GM21825 (cell line): ENCODE results near the gene PTP4A1.
"Not testable (repeated sequence)": the region's sequence is repeated elsewhere in the genome, so short reads cannot be mapped to it uniquely, and the experiment has no call there.

Experiments used
- ATAC-seq: cut with Tn5 transposase; IDR thresholded peaks from one replicate; pipeline ENCODE4 v1.9.1; 2021; ENCODE audit warnings: mild to moderate bottlenecking, moderate library complexity; ENCODE audit not compliant: unreplicated experiment

PTP4A1 gene

DNA sequence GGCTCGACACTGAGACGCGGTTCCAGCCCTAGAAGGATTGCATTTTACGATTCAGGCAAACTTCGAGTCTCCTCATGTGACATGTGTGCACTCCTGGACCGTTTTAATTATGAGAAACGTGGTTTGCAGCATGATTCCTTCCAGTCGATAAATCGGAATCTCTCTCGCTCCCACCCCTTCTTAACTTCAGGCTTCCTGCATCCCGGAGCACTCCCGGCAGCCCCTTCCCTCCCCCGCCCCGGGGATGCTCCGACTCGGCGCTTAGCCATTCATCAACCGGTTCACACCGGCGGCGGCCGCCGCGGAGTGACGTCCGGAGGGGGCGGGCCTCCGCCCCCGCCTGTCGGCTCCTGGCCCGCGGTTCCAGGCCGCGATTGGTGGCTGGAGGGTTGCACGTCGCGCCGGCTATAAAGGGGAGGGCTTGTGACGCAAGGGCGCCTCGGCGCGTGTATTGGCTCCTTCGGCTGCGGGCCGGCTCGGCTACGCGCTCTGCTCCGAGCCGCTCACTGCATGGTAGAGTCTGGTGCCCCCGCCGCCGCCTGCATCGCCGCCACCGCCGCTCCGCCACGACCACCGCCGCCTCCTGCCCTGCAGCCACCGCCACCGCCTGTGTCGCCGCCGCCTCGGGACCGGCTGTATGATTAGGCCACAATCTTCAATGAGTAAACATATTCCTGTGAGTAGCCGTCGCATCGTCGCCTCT lies at the start of gene PTP4A1, which contains the start of gene LOC128125822:
Gene PTP4A1, plus strand, starts transcription at position 437 of the 703 bp plus-strand sequence. CDS start 4,401 bp downstream, outside the sequence.
Gene LOC128125822, plus strand, starts transcription at position 437 of the 703 bp plus-strand sequence.
- ATAC-seq, result peak; percentile 94

DNA sequence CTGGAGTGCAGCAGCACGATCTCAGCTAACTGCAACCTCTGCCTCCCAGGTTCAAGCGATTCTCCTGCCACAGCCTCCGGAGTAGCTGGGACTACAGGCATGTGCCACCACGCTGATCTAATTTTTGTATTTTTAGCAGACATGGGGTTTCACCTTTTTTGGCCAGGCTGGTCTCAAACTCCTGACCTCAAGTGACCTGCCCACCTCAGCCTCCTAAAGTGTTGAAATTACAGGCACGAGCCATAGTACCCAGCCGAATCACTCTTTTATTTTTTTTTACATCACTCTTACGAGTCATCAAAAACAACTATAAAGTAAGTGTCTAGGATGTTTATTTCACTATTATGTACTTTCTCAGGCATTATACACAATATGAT lies 49.4 kb upstream of the PTP4A1 start:
- ATAC-seq, result not testable (repeated sequence)

DNA sequence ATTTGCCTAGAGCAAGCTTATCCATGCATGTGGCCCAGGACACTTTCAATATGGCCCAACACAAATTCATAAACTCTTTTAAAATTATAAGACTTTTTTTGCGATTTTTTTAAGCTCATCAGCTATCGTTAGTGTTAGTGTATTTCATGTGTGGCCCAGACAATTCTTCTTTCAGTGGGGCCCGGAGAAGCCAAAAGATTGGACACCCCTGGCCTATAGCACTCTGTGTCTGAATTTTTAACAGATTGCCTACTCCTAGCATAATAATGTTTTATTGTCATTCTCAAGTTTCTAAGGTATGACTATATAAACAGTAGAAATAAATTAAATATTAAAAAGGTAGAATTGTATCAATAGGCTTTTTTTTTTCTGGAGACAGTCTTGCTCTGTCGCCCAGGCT lies 48.6 kb upstream of the PTP4A1 start:
- no peak for ATAC-seq

DNA sequence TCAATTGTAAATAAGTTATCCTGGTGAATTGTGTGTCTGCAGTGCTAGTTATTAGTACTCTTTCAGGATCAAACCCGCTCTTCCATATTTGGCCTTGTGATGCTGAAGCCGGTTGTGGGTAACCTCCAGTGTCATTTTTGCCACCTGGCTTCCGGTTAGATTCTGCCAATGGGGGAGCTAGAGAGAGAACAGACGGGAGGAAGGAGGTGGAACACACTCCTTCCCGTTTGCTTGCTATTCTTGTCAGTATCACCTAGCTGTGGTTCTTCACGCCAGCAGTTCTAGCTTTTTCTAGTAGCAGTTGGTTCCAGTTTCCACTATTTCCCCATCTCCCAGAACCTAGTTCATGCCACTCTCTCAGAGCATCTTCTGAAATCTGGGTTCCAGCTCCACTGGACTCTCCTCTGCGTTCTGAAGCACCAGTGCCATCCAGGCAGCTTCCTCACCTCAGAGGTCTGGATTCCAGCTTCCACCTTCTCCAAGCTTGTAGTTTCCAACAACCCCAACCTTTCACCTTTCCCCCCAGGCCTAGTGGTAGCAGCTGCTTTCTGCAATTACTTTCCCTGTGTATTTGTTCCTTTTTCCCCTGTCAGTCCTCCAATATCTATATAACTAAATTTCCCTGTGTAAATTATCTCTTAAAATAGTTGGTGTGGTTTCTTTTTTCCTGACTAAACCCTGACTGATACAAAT lies 46.9 kb upstream of the PTP4A1 start:
- ATAC-seq, result no peak

DNA sequence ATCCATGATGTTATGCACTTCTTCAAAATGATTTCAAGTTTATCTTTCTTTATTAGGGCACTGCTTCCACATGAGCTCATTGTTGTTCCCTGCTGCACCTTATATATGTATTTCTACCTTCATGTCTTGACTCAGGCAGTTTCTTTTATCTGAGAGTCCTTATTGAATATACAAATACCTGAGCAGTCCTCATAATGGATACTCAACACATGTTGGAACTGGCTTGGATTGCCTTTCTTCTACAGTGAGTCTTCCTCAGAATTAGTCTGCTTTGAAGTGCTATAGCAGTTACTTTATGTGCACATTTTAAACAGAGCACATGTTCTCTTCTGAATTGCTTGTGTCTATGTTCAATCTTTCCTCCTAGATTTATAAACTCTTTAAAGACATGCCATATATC lies 45.3 kb upstream of the PTP4A1 start:
- ATAC-seq, result no peak

DNA sequence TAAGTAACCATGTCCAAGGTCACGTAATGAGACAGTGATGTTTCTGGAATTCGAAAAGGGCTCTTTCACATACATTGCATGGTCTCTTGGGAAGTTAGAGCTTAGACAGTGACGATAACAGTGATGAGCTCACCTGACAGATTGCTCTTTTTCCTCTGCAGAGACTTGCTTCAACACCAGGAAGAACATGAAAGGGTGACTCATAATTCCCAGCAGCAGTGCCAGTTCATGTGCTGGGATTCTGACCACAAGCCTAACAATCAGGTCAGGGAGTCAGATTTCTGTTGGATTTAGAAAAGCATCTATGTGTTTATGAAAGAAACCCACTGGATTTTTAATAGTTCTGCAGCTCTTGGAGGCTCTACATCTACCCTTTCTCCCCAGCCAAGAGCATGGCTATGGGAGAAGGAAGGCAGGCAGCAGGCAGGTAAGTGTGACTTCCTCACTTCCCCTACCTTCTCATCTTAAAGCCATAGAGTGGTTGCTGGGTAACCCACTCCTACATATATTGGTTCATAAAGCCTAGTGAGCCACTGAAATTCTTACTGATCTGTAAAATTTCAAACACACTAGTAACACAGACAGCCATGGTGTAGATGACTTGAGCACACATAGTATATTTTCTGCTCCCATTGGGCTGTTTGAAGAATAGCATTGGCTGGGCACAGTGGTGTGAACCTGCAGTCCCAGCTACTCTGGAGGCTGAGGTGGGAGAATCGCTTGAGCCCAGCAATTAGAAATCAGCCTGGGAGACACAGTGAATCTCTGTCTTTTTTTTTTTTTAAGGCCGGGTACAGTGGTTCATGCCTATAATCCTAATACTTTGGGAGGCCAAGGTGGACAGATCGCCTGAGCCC lies 44.4 kb upstream of the PTP4A1 start:
- ATAC-seq, result no peak

DNA sequence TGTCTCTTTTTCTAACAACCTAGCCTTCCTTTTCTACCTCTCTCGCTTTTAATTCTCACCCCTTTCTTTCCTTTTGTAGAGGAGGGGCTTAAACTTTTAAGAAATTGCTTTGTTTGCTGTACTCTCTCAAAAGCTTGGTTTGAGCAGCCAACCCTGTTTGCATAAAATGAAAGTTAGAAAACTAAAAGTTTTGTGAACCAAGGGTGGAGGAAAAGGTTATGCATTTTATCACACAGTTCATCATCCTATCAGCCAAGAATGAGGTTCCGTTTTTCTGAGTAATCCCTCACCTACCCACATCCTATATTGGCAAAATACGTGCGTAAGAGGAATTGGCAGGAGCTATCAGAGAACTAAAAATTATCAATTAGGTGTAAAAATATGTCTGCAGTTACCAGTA lies 42.8 kb upstream of the PTP4A1 start:
- ATAC-seq, result no peak

DNA sequence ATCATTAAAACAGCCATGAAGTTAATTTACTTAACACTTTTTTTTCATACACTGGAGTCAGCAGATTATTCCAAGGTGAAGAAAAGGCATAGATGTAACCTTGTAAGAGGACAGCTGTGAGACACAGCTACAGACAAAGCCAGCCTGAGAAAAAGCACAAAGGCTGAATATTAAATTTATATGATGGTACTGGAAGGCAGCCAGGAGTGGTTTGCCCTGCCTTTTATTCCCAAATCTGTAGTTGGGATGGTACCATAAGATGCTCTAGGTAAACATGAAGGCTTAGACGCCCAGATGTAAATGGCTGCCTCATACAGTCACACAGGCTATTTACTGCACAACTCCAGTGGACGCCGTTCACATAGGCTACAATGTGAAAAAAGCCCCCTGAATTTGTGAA lies 42.1 kb upstream of the PTP4A1 start:
- ATAC-seq, result no peak

DNA sequence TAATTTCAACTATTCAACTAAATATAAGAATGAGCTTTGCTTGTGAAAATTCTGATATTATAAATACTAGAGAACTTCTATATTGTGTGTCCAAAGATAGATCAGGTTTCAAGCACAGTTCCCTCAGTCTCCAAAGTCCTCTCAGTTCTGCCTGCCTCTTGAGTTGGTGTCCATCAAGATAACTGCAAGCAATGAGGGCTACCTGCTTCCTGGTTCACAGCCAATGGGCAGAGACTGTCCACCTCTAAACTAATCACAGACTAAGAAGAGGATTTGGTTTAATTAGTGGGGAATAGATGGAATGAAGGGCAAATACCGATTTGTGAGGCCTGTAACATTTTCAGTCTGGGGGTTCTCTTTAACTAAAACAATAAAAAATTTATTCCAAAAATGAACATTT lies 41.3 kb upstream of the PTP4A1 start:
- no peak for ATAC-seq

DNA sequence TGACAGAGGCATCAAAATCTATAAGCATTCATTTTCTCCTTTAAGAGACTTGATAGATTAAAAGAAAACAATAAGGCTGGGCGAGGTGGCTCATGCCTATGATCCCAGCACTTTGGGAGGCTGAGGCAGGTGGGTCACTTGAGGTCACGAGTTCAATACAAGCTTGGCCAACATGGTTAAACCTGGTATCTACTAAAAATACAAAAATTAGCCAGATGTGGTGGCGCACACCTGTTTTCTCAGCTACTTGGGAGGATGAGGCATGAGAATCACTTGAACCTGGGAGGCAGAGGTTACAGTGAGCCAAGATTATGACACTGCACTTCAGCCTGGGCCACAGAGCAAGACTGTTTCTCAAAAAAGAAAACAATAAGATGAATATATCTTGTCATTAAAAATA lies 39.3 kb upstream of the PTP4A1 start:
- ATAC-seq, result no peak

DNA sequence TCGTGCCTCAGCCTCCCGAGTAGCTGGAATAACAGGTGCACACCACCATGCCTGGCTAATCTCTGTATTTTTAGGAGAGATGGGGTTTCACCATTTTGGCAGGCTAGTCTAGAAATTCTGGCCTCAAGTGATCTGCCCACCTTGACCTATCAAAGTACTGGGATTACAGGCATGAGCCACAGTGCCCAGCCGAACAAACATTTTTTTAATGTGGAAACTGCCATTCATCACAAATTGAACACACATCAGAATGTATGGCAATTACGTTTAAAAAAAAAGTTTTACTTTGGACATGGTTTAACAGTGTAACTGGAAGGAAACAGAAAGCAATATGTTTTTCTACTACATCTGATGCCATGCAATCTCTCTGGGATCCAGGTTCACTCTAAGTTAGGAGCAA lies 38.3 kb upstream of the PTP4A1 start:
- no peak for ATAC-seq

DNA sequence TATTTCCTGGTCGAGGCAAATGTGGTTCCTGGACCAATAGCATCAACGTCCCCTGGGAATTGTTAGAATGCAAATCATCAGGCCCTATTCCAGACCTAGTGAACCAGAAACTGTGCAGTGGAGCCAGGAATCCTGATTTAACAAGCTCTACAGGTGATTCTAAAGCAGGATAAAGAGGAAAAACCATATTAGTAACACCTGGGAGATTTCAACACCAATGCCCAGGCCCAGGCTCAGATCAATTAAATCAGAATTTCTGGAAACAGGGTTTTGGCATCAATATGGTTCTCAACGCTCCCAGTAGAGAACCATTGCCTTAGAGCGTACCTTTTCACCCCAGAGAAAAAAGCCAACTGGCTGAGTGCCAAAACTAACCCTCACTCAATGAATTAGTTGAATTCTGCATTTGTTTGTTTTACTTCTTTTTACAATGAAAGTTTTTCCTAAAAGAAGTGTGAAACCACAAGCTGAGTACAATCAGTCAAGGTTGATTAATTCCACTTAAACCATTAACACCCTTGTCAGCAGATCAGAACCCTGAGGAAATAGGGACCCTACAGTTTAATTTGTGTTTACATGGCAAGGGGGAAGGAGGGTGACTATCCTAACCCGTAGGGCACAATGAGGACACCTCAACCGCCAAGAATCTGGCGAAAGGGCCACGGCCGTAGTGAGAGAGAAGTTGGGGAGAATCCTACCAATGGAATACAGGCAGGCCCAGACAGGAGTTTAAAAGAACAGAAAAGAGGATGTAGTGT lies 34.9 kb upstream of the PTP4A1 start:
- peak; percentile 73 for ATAC-seq

DNA sequence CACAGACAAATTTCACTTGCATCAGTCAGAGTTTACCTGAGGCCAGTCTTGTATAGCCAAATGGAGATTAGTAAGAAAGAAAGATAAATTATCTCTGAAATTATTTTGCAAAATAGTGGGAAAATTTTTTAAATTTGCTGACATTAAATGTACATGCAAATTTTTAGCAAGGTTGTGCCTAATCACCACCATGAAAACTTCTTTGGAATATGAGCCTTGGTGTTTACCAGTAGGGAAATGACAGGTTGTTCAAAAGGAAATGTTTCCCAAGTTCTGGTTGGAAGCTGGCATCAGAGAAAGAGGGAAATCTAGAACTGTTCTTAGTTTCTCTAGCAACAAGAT lies 34.4 kb upstream of the PTP4A1 start:
- ATAC-seq, result no peak

DNA sequence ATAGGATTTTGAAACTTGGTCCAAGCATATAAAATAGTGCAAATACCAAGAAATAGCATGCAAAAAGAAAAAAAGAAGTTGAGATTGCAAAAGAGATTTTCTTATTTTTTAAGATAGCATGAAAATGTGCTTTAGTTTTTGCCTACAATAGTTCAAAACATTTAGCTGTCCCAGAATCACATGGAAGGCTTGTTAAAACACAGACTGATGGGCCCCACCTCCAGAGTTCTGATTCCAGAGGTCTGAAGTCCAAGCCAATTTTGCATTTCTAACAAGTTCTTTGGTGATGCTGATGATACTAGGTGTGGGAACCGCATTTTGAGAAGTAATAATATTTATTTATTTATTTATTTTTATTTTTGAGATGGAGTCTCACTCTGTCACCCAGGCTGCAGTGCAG lies 33.7 kb upstream of the PTP4A1 start:
- ATAC-seq, result no peak

DNA sequence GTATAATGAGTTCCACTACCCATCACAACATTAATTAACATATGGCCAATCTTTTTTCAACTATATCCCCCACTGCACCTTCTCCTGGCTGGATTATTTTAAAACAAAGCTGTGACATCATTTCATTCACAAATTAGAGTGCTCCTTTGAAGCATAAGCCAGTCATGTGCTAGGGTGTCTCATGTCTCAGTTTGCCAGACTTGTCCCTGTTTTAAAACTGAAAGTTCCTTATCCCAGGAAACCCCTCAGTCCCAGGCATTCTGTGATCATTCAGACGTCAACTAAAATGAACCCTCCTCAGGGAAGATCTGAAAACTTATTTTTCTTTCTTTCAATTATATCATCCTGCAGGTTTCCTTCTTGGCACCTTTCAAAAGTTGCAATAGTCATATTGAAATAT lies 29.3 kb upstream of the PTP4A1 start:
- ATAC-seq, result no peak

DNA sequence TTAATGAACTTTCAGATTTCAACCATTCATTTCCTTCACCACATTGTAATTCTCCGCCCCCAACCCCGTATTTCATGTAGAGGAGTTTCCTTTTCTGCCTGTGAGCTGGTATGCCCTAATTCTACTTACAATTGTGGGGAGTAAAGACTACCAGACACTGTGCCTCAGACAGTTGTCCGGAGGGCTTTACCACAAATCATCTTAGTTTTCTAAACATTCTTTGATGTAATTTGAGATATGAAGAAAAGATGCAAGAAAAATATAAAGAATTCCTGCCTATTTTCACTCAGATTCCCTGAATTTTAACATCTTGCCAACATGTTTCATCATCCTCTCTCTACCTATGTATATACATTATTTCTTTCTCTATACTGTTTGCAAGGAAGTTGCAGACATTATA lies 28.3 kb upstream of the PTP4A1 start:
- ATAC-seq, result no peak

DNA sequence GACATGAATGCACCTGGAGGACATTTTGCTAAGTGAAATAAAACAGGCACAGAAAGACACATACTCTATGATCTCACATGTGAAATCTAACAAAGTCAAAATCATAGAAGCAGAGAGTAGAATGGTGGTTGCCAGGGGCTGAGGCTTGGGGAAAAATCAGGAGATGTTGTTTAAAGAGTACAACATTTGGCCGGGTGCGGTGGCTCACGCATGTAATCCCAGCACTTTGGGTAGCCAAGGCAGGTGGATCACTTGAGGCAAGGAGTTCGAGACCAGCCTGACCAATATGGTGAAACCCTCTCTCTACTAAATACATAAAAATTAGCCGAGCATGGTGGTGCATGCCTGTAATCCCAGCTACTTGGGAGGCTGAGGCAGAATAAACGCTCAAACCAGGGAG lies 26.0 kb upstream of the PTP4A1 start:
- ATAC-seq, result no peak

DNA sequence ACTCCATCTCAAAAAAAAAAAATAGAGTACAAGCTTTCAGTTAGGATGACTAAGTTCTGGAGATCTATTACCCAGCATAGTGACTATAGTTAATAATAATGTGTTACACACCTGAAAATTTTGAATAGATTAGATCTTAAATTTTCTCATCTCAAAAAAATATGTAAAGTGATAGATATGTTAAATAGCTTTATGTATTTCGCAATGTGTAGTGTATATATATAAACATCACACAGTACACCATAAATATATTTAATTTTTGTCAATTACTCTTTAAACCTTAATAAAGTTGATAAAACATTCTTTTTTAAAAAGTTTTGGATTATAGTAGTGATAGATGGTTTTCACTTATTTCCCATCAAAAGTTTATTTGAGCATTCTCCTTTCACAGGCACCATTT lies 25.6 kb upstream of the PTP4A1 start:
- ATAC-seq, result no peak

DNA sequence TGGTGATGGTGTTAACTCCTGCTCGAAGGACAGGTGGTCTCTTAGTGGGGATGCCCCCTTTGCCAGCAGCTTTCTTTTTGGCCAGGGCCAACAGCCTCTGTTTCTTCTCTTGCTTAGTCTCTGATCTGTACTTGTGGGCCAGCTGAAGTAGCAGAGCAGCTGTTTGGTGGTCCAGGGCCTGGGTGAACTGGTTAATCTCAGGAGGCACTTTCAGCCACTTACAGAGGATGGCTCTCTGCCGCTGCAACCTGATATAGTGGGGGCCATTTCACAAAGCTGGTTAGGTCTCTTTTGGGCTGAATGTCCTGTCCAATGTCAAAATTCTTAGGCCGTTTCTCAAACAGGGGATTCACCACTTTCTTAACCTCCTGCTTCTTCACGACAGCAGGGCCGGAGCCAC lies 23.2 kb upstream of the PTP4A1 start:
- ATAC-seq, result no peak

DNA sequence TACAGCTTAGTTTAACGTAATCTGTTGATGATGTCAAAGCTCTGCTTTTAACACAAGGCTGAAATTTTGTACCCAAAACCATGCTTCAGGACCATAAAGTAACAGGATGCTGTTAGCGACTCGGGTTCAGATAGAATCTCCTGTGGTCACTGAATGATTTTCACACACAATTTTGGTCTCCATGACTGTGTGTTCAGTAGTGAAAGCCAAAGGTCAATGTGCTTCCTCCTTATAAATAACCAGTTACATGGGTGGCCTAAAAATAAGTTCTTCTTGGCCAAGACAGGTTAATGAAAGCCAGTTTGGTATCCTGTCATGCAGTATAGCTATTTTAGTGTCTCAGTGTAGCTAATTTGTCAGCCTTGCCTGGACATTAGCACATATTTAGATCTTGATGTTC lies 19.1 kb upstream of the PTP4A1 start:
- peak; percentile 99 for ATAC-seq

DNA sequence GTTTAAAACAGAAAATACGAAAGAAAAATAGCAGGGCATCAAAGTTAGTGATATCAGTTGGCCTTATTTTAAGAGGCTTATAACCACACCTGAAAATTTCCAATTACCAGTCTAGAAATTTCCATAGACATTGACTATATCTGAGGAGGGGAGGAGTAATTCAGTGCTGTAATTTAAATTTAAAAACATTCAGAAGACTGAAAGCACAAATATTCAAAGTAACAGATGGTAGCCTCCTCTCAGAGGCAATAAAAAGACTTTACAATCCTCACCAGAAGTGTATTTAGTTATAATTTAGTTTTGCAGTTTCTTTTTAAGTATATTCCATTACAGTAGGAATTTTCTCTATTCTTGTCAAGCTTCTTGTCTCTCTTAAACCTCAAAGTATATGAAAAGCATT lies 18.4 kb upstream of the PTP4A1 start:
- no peak for ATAC-seq
